Measurements from ENCODE around the gene EXOC4. TPM values are rescaled to one million over a fixed set of nuclear protein-coding genes. Genes with fewer than 3 reads are reported as not detected.

Gene EXOC4
- total RNA-seq, 1 experiment from 2014 or later: 75.8 TPM

GRCh38 chr7:133921635-133922182, 668.8 kb downstream of the EXOC4 start:
- TF ChIP-seq, protein P1, sequence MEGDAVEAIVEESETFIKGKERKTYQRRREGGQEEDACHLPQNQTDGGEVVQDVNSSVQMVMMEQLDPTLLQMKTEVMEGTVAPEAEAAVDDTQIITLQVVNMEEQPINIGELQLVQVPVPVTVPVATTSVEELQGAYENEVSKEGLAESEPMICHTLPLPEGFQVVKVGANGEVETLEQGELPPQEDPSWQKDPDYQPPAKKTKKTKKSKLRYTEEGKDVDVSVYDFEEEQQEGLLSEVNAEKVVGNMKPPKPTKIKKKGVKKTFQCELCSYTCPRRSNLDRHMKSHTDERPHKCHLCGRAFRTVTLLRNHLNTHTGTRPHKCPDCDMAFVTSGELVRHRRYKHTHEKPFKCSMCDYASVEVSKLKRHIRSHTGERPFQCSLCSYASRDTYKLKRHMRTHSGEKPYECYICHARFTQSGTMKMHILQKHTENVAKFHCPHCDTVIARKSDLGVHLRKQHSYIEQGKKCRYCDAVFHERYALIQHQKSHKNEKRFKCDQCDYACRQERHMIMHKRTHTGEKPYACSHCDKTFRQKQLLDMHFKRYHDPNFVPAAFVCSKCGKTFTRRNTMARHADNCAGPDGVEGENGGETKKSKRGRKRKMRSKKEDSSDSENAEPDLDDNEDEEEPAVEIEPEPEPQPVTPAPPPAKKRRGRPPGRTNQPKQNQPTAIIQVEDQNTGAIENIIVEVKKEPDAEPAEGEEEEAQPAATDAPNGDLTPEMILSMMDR (conservative IDR thresholded peaks at IDR 0.05): no peak
- Histone ChIP-seq H2AK5ac (ENCODE audit: insufficient read length, low read length) (no peak overlapping the region), H3K56ac (ENCODE audit: insufficient read length, low read depth, low read length) (no peak overlapping the region), H3K9ac (ENCODE audit: extremely low read depth, insufficient read length, low read length) (no peak overlapping the region), H2BK20ac (ENCODE audit: low read depth, low read length, poor library complexity, severe bottlenecking) (no peak overlapping the region), H2BK5ac (ENCODE audit: insufficient read length, low read length) (no peak overlapping the region), H2BK120ac (ENCODE audit: low read depth, low read length, poor library complexity, severe bottlenecking) (no peak overlapping the region), H3K18ac (ENCODE audit: insufficient read length, low read depth, low read length) (no peak overlapping the region), H3K27ac (ENCODE audit: insufficient read length, low read depth, low read length) (no peak overlapping the region), H4K20me1 (ENCODE audit: control insufficient read depth, insufficient read depth, insufficient read length) (no peaks in the 10 kb centered on the region), H3K4me1 (ENCODE audit: insufficient read depth, low read length) (no peaks in the 10 kb centered on the region), H4K91ac (ENCODE audit: insufficient read length, low read depth, low read length) (no peak overlapping the region), H3K4ac (ENCODE audit: low read depth, low read length) (no peak overlapping the region), H4K8ac (replicated peaks; ENCODE audit: insufficient read length, low read depth, low read length) (no peak overlapping the region), H3K23ac (ENCODE audit: insufficient read length, low read depth, low read length) (no peak overlapping the region), H3K79me2 (ENCODE audit: insufficient read depth, low read length) (no peaks in the 10 kb centered on the region), H3K23me2 (ENCODE audit: insufficient read length, low read depth, low read length, poor library complexity, severe bottlenecking) (no peaks in the 10 kb centered on the region), H2BK15ac (ENCODE audit: low read depth, low read length) (no peak overlapping the region), H4K5ac (ENCODE audit: insufficient read length, low read depth, low read length) (no peak overlapping the region), H2BK12ac (ENCODE audit: insufficient read length, low read depth, low read length) (no peak overlapping the region), H3T11ph (ENCODE audit: low read length) (no peak overlapping the region), H2AFZ (ENCODE audit: low read length) (no peak overlapping the region), H3K14ac (ENCODE audit: insufficient read depth, low read length) (no peak overlapping the region), H3K79me1 (ENCODE audit: insufficient read depth, low read depth, low read length, poor library complexity, severe bottlenecking) (no peaks in the 10 kb centered on the region), H3K4me2 (ENCODE audit: insufficient read depth, insufficient read length, low read length) (no peak overlapping the region), H3K9me3 (ENCODE audit: control insufficient read depth, low read depth, low read length) (no peaks in the 10 kb centered on the region), H3K27me3 (ENCODE audit: insufficient read depth, low read length) (no peaks in the 10 kb centered on the region)
- peaks cover 0 to 3% of the 10 kb centered on the region in 2 experiments; a peak in 1 of 4 replicates for H3K4me1 Mint-ChIP-seq
- no peaks in the 10 kb centered on the region for H3K27me3 Mint-ChIP-seq (ENCODE audit: low read depth)
- H3K4me3 Mint-ChIP-seq: no peak overlapping the region
- peaks cover 7 to 12% of the 10 kb centered on the region in 2 experiments; a peak in 4 of 5 replicates for H3K9me3 Mint-ChIP-seq
- DNase-seq: no peak
- peaks cover 10 to 19% (median 14%) of the 10 kb centered on the region in 3 experiments for H3K36me3 Mint-ChIP-seq (ENCODE audit: insufficient read depth in 1 of 3, low read depth in 3 of 3)
- no peak overlapping the region for H3K27ac Mint-ChIP-seq
